SK-N-SH (cell line): ENCODE data around the gene MPP7. TPM values are rescaled to one million over a fixed set of nuclear protein-coding genes. Genes with fewer than 3 reads are reported as not detected.
"Not testable (repeated sequence)": the region's sequence is repeated elsewhere in the genome, so short reads cannot be mapped to it uniquely, and the experiment has no call there.

Source experiments
- CTCF ChIA-PET: fragments of 300-600, 350-600 bp; formaldehyde crosslinking; extraction: SDS; loops from one replicate; lab custom pipeline; 2021; lab: Yijun Ruan, JAX
- POLR2A ChIA-PET: fragments of 350-600 bp; sonication (Branson Sonifier 250); formaldehyde crosslinking; extraction: SDS; loops from one replicate; lab custom pipeline; 2020; ENCODE audit warnings: antibody characterized with exemption, inconsistent platforms; lab: Yijun Ruan, JAX
- DNase-seq: peaks from one replicate; pipeline ENCODE4 v3.0.0; 2012
- H2AFZ ChIP-seq: fragments of 200-600 bp; sonication (generic); 2 replicates; pipeline ENCODE4 v1.8.1; 2016; ENCODE audit warnings: antibody characterized with exemption, mild to moderate bottlenecking, low read depth
- H3F3A ChIP-seq: fragments of 200-600 bp; sonication (generic); replicated peaks from 2 replicates; pipeline ENCODE3; 2016; ENCODE audit warnings: antibody characterized with exemption, mild to moderate bottlenecking; ENCODE audit not compliant: insufficient read depth
- H3K27ac ChIP-seq, 2 experiments: fragments of 200-500 bp in 1 of 2; fragments of 200-600 bp in 1 of 2; sonication (Bioruptor generic) in 1 of 2; sonication (generic), shearing (Covaris generic) in 1 of 2; 2 replicates each; pipeline versions ENCODE4 v1.5.1 to v1.6.1; 2014 to 2016; ENCODE audit warnings: low read depth in 2 of 2, inconsistent platforms in 1 of 2, low read length in 1 of 2, mild to moderate bottlenecking in 1 of 2, mixed read lengths in 1 of 2
- H3K27me3 ChIP-seq: fragments of 200-600 bp; sonication (generic), shearing (Covaris generic); 2 replicates; pipeline ENCODE4 v1.6.1; 2016; ENCODE audit warnings: mixed run types; ENCODE audit not compliant: insufficient read depth
- H3K36me3 ChIP-seq, 2 experiments: fragments of 200-500 bp in 1 of 2; fragments of 200-600 bp in 1 of 2; sonication (Bioruptor generic) in 1 of 2; sonication (generic) in 1 of 2; replicated peaks in 1 of 2; 2 replicates each; pipeline versions ENCODE3 to v1.5.1; 2014 to 2016; ENCODE audit warnings: low read length in 1 of 2, mild to moderate bottlenecking in 1 of 2; ENCODE audit not compliant: insufficient read depth in 2 of 2, control insufficient read depth in 1 of 2
- H3K4me1 ChIP-seq, 2 experiments: fragments of 200-500 bp in 1 of 2; fragments of 200-600 bp in 1 of 2; sonication (Bioruptor generic) in 1 of 2; sonication (generic), shearing (Covaris generic) in 1 of 2; 2 replicates each; pipeline versions ENCODE4 v1.5.1 to v1.6.1; 2014 to 2016; ENCODE audit warnings: low read depth in 1 of 2, low read length in 1 of 2, mixed run types in 1 of 2; ENCODE audit not compliant: insufficient read depth in 2 of 2, control insufficient read depth in 1 of 2
- H3K4me2 ChIP-seq: fragments of 200-600 bp; sonication (generic), shearing (Covaris generic); 2 replicates; pipeline ENCODE4 v1.6.1; 2017; ENCODE audit warnings: mixed run types
- H3K4me3 ChIP-seq, 2 experiments: fragments of 200-500 bp in 1 of 2; fragments of 200-600 bp in 1 of 2; sonication (Bioruptor generic) in 1 of 2; sonication (generic), shearing (Covaris generic) in 1 of 2; 2 replicates each; pipeline versions ENCODE4 v1.5.1 to v1.8.1; 2014 to 2016; ENCODE audit warnings: low read depth in 2 of 2, inconsistent platforms in 1 of 2, low read length in 1 of 2, mild to moderate bottlenecking in 1 of 2, mixed read lengths in 1 of 2, moderate library complexity in 1 of 2
- H3K79me2 ChIP-seq: fragments of 200-600 bp; sonication (generic); 2 replicates; pipeline ENCODE4 v1.8.1; 2017; ENCODE audit warnings: mild to moderate bottlenecking; ENCODE audit not compliant: insufficient read depth
- H3K9ac ChIP-seq: fragments of 200-600 bp; sonication (generic); 2 replicates; pipeline ENCODE4 v1.6.1; 2017; ENCODE audit warnings: mixed run types
- H3K9me2 ChIP-seq: fragments of 200-600 bp; sonication (generic); 2 replicates; pipeline ENCODE4 v1.6.1; 2017; ENCODE audit warnings: mixed run types
- H3K9me3 ChIP-seq: fragments of 200-600 bp; sonication (generic); 2 replicates; pipeline ENCODE4 v1.6.1; 2017; ENCODE audit warnings: mixed run types, mild to moderate bottlenecking, moderate library complexity
- H4K20me1 ChIP-seq: fragments of 200-600 bp; sonication (generic); 2 replicates; pipeline ENCODE4 v1.6.1; 2017; ENCODE audit warnings: mild to moderate bottlenecking, mixed run types; ENCODE audit not compliant: insufficient read depth
- FOXM1 ChIP-seq: IDR thresholded peaks from 2 replicates; pipeline ENCODE4 v1.4.0; 2012; ENCODE audit warnings: low read depth, mild to moderate bottlenecking
- JUND ChIP-seq: IDR thresholded peaks from 2 replicates; pipeline ENCODE4 v1.4.0; 2012
- MXI1 ChIP-seq: IDR thresholded peaks from 2 replicates; pipeline ENCODE4 v1.6.1; 2012; ENCODE audit warnings: mild to moderate bottlenecking, low read depth, low read length, improper control_type of control experiment
- NRF1 ChIP-seq: IDR thresholded peaks from 2 replicates; pipeline ENCODE4 v1.6.1; 2012; ENCODE audit warnings: low read depth, mild to moderate bottlenecking, low read length
- TEAD4 ChIP-seq: IDR thresholded peaks from 2 replicates; pipeline ENCODE4 v1.4.0; 2012; ENCODE audit warnings: mild to moderate bottlenecking, borderline replicate concordance; ENCODE audit not compliant: insufficient read depth
- WGBS: methylation state at CpG from one replicate; pipeline ENCODE4 v1.1.6; 2017; ENCODE audit warnings: low lambda C conversion rate; 5-methylcytosine and 5-hydroxymethylcytosine counted together
- polyA plus RNA-seq, 3 experiments: library from polyadenylated mRNA; depleted of rRNA; stranded (reverse); fragments of >200 nt; gene quantifications; 2 replicates each; pipeline ENCODE4 v1.2.3, GENCODE V29; 2012
- TF ChIP-seq, protein P1 (sequence below): IDR thresholded peaks from 2 replicates; pipeline ENCODE4 v1.6.1; 2012; ENCODE audit warnings: mild to moderate bottlenecking, low read depth, low read length, moderate library complexity
- TF ChIP-seq, protein P2 (sequence below): IDR thresholded peaks from 2 replicates; pipeline ENCODE4 v1.4.0; 2012; ENCODE audit warnings: low read depth
- TF ChIP-seq, protein P3 (sequence below): fragments of 150-350 bp; IDR thresholded peaks from 2 replicates; pipeline ENCODE4 v1.6.1; 2017; ENCODE audit warnings: antibody characterized with exemption, low read length, low read depth, borderline replicate concordance
- TF ChIP-seq, protein P4 (sequence below): IDR thresholded peaks from 2 replicates; pipeline ENCODE4; 2012

MPP7 gene
- polyA plus RNA-seq, 1 of the 3 experiments (the other 2 are of a cell fraction) = not detected

DNA sequence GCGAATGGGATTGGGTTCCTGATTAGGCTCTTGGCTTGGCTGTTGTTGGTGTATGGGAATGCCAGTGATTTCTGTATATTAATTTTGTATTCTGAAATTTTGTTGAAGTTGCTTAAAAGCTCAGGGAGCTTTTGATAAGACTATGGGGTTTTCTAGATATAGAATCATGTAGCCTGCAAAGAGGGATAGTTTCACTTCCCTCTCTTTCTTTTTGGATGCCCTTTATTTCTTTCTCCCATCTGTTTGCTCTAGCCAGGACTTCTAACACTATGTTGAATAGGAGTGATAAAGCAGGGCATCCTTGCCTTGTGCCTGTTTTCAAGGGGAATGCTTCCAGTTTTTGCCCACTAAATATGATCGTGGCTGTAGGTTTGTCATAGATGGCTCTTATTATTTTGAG is 40.4 kb upstream of the MPP7 start (continued):
- TF ChIP-seq, protein P1, sequence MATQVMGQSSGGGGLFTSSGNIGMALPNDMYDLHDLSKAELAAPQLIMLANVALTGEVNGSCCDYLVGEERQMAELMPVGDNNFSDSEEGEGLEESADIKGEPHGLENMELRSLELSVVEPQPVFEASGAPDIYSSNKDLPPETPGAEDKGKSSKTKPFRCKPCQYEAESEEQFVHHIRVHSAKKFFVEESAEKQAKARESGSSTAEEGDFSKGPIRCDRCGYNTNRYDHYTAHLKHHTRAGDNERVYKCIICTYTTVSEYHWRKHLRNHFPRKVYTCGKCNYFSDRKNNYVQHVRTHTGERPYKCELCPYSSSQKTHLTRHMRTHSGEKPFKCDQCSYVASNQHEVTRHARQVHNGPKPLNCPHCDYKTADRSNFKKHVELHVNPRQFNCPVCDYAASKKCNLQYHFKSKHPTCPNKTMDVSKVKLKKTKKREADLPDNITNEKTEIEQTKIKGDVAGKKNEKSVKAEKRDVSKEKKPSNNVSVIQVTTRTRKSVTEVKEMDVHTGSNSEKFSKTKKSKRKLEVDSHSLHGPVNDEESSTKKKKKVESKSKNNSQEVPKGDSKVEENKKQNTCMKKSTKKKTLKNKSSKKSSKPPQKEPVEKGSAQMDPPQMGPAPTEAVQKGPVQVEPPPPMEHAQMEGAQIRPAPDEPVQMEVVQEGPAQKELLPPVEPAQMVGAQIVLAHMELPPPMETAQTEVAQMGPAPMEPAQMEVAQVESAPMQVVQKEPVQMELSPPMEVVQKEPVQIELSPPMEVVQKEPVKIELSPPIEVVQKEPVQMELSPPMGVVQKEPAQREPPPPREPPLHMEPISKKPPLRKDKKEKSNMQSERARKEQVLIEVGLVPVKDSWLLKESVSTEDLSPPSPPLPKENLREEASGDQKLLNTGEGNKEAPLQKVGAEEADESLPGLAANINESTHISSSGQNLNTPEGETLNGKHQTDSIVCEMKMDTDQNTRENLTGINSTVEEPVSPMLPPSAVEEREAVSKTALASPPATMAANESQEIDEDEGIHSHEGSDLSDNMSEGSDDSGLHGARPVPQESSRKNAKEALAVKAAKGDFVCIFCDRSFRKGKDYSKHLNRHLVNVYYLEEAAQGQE = no peak
- TF ChIP-seq TEAD4 (no peak), FOXM1 (no peak)

DNA sequence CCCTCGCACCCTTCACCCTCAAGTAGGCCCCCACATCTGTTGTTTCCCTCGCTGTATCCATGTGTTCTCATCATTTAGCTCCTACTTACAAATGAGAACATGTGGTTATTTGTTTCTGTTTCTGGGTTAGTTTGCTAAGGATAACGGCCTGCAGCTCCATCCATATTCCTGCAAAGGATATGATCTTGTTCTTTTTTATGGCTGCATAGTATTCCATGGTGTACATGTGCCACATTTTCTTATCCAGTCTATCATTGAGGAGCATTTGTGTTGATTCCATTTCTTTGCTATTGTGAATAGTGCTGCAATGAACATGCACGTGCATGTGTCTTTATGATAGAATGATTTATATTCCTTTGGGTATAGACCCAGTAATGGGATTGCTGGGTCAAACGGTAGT is 38.8 kb upstream of the MPP7 start:
- WGBS = 5% methylated on average over 5 of the region's 5 CpGs
- H3K79me2 ChIP-seq, H3K9ac ChIP-seq, H3K4me1 ChIP-seq, H3K27ac ChIP-seq, CTCF ChIA-PET, H3K36me3 ChIP-seq, H2AFZ ChIP-seq, H3K4me3 ChIP-seq, H4K20me1 ChIP-seq, H3K4me2 ChIP-seq, H3K9me2 ChIP-seq, H3K9me3 ChIP-seq, POLR2A ChIA-PET, H3K27me3 ChIP-seq, DNase-seq, H3F3A ChIP-seq: not testable (repeated sequence)

DNA sequence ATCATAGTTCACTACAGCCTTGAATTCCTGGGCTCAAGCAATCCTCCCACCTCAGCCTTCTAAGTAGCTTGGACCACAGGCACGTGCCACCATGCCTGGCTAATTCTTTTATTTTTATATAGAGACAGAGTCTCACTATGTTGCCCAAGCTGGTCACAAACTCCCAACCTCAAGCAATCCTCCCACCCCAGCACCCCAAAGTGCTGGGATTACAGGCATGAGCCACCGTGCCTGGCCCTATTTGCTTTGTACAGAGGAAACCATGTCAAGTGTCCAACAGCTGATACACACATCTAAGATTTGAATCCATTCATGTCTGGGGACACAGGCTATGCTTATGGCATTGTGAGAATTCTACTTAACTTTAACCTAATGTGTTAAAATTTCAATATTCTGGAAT is 29.9 kb upstream of the MPP7 start:
- TF ChIP-seq, protein P2, sequence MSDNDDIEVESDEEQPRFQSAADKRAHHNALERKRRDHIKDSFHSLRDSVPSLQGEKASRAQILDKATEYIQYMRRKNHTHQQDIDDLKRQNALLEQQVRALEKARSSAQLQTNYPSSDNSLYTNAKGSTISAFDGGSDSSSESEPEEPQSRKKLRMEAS = no peak
- TF ChIP-seq MXI1 (no peak), NRF1 (no peak), JUND (no peak)
- TF ChIP-seq, protein P3, sequence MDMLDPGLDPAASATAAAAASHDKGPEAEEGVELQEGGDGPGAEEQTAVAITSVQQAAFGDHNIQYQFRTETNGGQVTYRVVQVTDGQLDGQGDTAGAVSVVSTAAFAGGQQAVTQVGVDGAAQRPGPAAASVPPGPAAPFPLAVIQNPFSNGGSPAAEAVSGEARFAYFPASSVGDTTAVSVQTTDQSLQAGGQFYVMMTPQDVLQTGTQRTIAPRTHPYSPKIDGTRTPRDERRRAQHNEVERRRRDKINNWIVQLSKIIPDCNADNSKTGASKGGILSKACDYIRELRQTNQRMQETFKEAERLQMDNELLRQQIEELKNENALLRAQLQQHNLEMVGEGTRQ = no peak
- TF ChIP-seq, protein P4, sequence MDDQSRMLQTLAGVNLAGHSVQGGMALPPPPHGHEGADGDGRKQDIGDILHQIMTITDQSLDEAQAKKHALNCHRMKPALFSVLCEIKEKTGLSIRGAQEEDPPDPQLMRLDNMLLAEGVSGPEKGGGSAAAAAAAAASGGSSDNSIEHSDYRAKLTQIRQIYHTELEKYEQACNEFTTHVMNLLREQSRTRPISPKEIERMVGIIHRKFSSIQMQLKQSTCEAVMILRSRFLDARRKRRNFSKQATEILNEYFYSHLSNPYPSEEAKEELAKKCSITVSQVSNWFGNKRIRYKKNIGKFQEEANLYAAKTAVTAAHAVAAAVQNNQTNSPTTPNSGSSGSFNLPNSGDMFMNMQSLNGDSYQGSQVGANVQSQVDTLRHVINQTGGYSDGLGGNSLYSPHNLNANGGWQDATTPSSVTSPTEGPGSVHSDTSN = no peak
- peaks cover 26% of the 10 kb centered on the region for H3K27me3 ChIP-seq
- no peaks in the 10 kb centered on the region for H3K9me3 ChIP-seq
- no peak overlapping the region for H3K27ac ChIP-seq
- H3K9me2 ChIP-seq = no peaks in the 10 kb centered on the region
- no peaks in the 10 kb centered on the region for H3K79me2 ChIP-seq
- no peak for DNase-seq
- no peak overlapping the region for H3K4me2 ChIP-seq
- H3K4me3 ChIP-seq = no peak overlapping the region
- WGBS = 10% methylated on average over 2 of the region's 2 CpGs
- H4K20me1 ChIP-seq = no peaks in the 10 kb centered on the region
- H3F3A ChIP-seq = no peaks in the 10 kb centered on the region
- H3K36me3 ChIP-seq = no peaks in the 10 kb centered on the region
- POLR2A ChIA-PET = no interaction called here
- CTCF ChIA-PET = interaction anchor here (2.7 kb wide), 1 partner anchor 61 kb away, joined by 6 read pairs; no protein-coding TSS in a partner anchor
- H2AFZ ChIP-seq = no peak overlapping the region
- H3K9ac ChIP-seq = no peak overlapping the region
- no peaks in the 10 kb centered on the region for H3K4me1 ChIP-seq
